D721Med (cell line): ENCODE data around the gene BMPR1A.

ENCODE experiments used
- DNase-seq: peaks from one replicate; pipeline ENCODE4 v3.0.0; 2011; ENCODE audit warnings: low spot score; ENCODE audit not compliant: insufficient read length
- FAIRE-seq: peaks from 2 replicates; lab custom pipeline; 2011; peaks lifted over from hg19 to GRCh38; lab: Jason Lieb, UNC
- TF ChIP-seq, protein P1 (sequence below): IDR thresholded peaks from 2 replicates; pipeline ENCODE4 v1.5.1; 2012; ENCODE audit warnings: mild to moderate bottlenecking, control low read depth; ENCODE audit not compliant: insufficient read depth; ENCODE audit errors: missing control alignments

BMPR1A gene

DNA sequence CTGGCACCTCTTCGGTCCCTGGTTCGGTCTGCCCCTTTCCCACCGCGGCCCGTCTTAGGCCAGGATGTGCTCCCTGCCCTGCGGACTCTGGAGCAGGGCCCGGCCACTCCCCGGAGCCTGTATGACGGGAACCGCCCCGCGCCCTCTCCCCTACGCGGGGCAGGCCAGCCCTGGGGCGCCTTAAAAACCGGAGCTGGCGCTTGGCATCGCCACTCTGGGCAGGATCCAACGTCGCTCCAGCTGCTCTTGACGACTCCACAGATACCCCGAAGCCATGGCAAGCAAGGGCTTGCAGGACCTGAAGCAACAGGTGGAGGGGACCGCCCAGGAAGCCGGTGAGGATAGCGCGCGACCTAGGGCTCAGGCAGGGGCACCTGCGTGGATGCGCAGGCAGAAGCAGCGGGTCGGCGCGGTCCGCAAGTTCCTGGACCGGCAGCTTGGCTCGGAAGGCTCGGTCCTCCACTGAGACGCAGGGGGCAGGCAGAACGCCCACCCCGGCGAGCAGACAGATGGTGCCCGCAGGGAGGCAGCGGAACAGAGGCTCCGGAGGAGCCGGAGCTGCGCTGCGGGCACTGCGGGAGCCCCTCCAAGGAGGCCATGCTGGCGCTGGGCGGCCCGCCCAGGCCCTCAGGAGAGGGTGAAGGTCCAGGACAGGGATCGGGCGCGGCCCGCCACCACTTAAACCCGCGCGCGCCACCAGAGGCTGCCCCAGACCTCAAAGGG, 212.0 kb downstream of the BMPR1A start, which contains the start of gene ADIRF:
ADIRF (plus strand) TSS at position 212 of the 723 bp plus-strand sequence; CDS start at position 275, 63 bp downstream.
- TF ChIP-seq, protein P1, sequence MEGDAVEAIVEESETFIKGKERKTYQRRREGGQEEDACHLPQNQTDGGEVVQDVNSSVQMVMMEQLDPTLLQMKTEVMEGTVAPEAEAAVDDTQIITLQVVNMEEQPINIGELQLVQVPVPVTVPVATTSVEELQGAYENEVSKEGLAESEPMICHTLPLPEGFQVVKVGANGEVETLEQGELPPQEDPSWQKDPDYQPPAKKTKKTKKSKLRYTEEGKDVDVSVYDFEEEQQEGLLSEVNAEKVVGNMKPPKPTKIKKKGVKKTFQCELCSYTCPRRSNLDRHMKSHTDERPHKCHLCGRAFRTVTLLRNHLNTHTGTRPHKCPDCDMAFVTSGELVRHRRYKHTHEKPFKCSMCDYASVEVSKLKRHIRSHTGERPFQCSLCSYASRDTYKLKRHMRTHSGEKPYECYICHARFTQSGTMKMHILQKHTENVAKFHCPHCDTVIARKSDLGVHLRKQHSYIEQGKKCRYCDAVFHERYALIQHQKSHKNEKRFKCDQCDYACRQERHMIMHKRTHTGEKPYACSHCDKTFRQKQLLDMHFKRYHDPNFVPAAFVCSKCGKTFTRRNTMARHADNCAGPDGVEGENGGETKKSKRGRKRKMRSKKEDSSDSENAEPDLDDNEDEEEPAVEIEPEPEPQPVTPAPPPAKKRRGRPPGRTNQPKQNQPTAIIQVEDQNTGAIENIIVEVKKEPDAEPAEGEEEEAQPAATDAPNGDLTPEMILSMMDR = no peak
- DNase-seq = no peak
- no peak for FAIRE-seq

- FAIRE-seq (no peak), DNase-seq (no peak)
- TF ChIP-seq, protein P1 = no peak
Measured at GRCh38 chr10:86968994-86969355, 212.6 kb downstream of the BMPR1A start.

GRCh38 chr10:86969421-86970041, 213.1 kb downstream of the BMPR1A start:
- FAIRE-seq (no peak), DNase-seq (no peak)
- TF ChIP-seq, protein P1 = no peak

DNA sequence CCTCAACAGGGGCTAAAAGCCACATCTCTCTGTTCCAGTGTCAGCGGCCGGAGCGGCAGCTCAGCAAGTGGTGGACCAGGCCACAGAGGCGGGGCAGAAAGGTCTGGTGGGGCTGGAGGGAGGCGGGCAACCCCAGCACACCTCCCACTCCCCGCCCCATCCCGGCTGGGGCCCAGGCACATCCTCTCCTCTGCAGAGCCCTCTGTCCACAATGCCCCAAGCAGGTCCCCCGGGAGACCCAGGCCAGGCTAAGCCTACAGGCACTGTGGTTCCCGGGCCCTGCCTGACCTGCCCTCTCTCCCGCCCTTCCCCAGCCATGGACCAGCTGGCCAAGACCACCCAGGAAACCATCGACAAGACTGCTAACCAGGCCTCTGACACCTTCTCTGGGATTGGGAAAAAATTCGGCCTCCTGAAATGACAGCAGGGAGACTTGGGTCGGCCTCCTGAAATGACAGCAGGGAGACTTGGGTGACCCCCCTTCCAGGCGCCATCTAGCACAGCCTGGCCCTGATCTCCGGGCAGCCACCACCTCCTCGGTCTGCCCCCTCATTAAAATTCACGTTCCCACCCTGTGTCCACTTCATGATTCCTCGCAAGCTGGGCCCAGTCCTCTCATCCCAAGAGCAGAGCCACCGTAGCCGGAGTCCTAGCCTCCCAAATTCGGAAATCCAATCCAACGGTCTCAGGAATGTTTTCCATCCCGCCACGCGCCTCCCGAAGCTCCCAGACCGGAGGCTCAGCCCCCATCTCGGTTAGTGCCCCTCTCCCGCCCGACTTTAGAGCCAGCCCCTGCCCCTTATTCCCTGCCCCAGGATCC, 214.0 kb downstream of the BMPR1A start:
- TF ChIP-seq, protein P1 = no peak
- FAIRE-seq = no peak
- no peak for DNase-seq

GRCh38 chr10:86970982-86971231, 214.5 kb downstream of the BMPR1A start:
- no peak for FAIRE-seq
- DNase-seq = no peak

DNA sequence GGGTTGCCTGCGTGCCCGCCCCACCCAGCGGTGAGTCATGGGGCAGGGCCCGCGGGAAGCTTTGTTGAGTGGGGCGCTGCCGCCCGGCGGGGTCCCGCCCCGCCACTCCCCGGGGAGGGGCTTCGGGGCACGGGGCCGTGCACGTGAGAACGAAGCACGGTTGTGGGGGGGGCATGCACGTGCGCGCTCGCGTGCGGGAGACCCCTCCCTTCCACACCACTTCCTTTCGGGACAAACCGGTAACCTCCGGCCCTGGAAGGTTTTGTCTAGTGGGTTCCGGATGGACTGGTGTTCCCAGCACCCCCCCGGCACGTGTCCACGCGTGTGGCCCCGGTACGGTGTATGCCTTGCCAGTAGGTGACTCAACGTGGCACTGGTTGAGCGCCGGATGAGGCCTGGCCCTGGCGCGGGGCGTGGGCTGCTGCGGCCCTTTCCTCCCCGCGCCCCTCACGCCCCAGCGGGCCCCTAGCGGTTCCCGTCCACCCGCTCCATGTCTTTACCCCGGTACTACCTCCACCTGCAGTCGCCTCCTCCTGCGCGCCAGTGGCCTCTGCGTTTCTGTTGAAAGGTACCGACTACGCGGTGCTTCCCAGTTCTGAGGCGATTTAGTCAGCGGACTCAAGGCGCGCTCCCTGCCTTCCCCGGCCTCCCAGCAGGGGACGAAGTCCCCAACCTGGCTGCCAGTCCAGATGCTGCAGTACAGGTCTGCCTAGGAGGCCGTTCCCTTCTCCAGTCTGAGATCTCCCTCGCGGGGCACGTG, 215.0 kb downstream of the BMPR1A start:
- DNase-seq = no peak
- no peak for FAIRE-seq
- TF ChIP-seq, protein P1 = no peak

More at GRCh38 chr10:86970982-86971231, 214.5 kb downstream of the BMPR1A start:
- TF ChIP-seq, protein P1 = no peak
